ENCODE data around the gene NOXA1. TPM values are rescaled to one million over a fixed set of nuclear protein-coding genes. Genes with fewer than 3 reads are reported as not detected.

NOXA1 gene
- total and polyA plus RNA-seq, 7 donors, result 0.43 to 5.1 (median 1.0) TPM

GRCh38 chr9:137387891-137388560, 35.2 kb upstream of the NOXA1 start:
- intact Hi-C loops (cut with DNase I), result no loop called here
- H3K4me1 ChIP-seq, result peaks cover 7% of the 10 kb centered on the region
- DNase-seq, result peak in 1 of 2 donors; percentile 40
- no peaks in the 10 kb centered on the region for H3K9me3 ChIP-seq
- WGBS, 3 donors, result 64 to 85% (median 81%) methylated on average over 25 to 26 of the region's 26 CpGs
- TF ChIP-seq CTCF (IDR thresholded peaks at IDR 0.05), result no peak
- no peaks in the 10 kb centered on the region for H3K27me3 ChIP-seq (ENCODE audit: insufficient read depth in 3 of 3, low read length in 2 of 3)
- no peaks in the 10 kb centered on the region for H3K36me3 ChIP-seq (ENCODE audit: insufficient read depth in 1 of 2, low read depth in 1 of 2)
- H3K4me3 ChIP-seq, result no peak overlapping the region
- peak overlapping the region; percentile 61 for H3K27ac ChIP-seq
- no peak for ATAC-seq

- Histone ChIP-seq H3K27me3 (ENCODE audit: insufficient read depth in 3 of 3, low read length in 2 of 3) (no peaks in the 10 kb centered on the region), H3K4me3 (no peak overlapping the region), H3K9me3 (no peaks in the 10 kb centered on the region), H3K4me1 (peaks cover 7% of the 10 kb centered on the region), H3K36me3 (ENCODE audit: insufficient read depth in 1 of 2, low read depth in 1 of 2) (no peaks in the 10 kb centered on the region), H3K27ac (no peak overlapping the region)
- DNase-seq (peak in 1 of 2 donors; percentile 49), ATAC-seq (no peak)
- WGBS, 3 donors, result 84% methylated on average over 45 to 47 of the region's 47 CpGs
- TF ChIP-seq CTCF (IDR thresholded peaks at IDR 0.05), result no peak
- intact Hi-C loops (cut with DNase I), result no loop called here
Observed at GRCh38 chr9:137388589-137389427, 34.4 kb upstream of the NOXA1 start.

GRCh38 chr9:137389428-137389746, 33.8 kb upstream of the NOXA1 start:
- no peaks in the 10 kb centered on the region for H3K36me3 ChIP-seq (ENCODE audit: insufficient read depth in 1 of 2, low read depth in 1 of 2)
- no peaks in the 10 kb centered on the region for H3K27me3 ChIP-seq (ENCODE audit: insufficient read depth in 3 of 3, low read length in 2 of 3)
- H3K4me1 ChIP-seq, result peaks cover 7% of the 10 kb centered on the region
- H3K27ac ChIP-seq, result no peak overlapping the region
- H3K9me3 ChIP-seq, result no peaks in the 10 kb centered on the region
- intact Hi-C loops (cut with DNase I), result no loop called here
- ATAC-seq (no peak), DNase-seq (no peak)
- no peak for TF ChIP-seq CTCF (IDR thresholded peaks at IDR 0.05)
- 92 to 93% (median 92%) methylated on average over 13 of the region's 13 CpGs for WGBS, 3 donors
- H3K4me3 ChIP-seq, result no peak overlapping the region

- Histone ChIP-seq H3K9me3 (no peaks in the 10 kb centered on the region), H3K36me3 (ENCODE audit: insufficient read depth in 1 of 2, low read depth in 1 of 2) (no peaks in the 10 kb centered on the region), H3K4me3 (no peak overlapping the region), H3K27me3 (ENCODE audit: insufficient read depth in 3 of 3, low read length in 2 of 3) (no peaks in the 10 kb centered on the region), H3K27ac (peak overlapping the region; percentile 38), H3K4me1 (peaks cover 7% of the 10 kb centered on the region)
- intact Hi-C loops (cut with DNase I), result no loop called here
- ATAC-seq (peak; percentile 60 to 92 (median 81)), DNase-seq (peak; percentile 42 to 70)
- WGBS, 3 donors, result 47 to 55% (median 51%) methylated on average over 42 of the region's 42 CpGs
- no peak for TF ChIP-seq CTCF (IDR thresholded peaks at IDR 0.05)
Observed at GRCh38 chr9:137390553-137391410, 32.4 kb upstream of the NOXA1 start.
